Measurements from ENCODE around the gene SSTR1.

Gene SSTR1

GRCh38 chr14:38202444-38203191, 5.1 kb upstream of the SSTR1 start:
- Histone ChIP-seq H3K27me3 (replicated peaks in 2 of 5; ENCODE audit: control insufficient read depth in 4 of 5, insufficient read depth in 5 of 5, low read length in 4 of 5) (peaks cover 2 to 27% (median 12%) of the 10 kb centered on the region in 5 experiments), H3K36me3 (ENCODE audit: control insufficient read depth in 4 of 4, insufficient read depth in 4 of 4, low read length in 3 of 4) (no peaks in the 10 kb centered on the region), H3K9me3 (ENCODE audit: control extremely low read depth in 1 of 5, control insufficient read depth in 4 of 5, insufficient read depth in 2 of 5, low read depth in 1 of 5, low read length in 4 of 5) (peaks cover 2 to 6% (median 4%) of the 10 kb centered on the region in 5 experiments), H3K27ac (ENCODE audit: insufficient read depth in 1 of 2, low read depth in 1 of 2, low read length in 2 of 2, poor library complexity in 1 of 2, severe bottlenecking in 2 of 2) (no peak overlapping the region), H3K4me3 (ENCODE audit: control insufficient read depth in 1 of 7, extremely low read depth in 1 of 7, insufficient read depth in 4 of 7, low read depth in 2 of 7, low read length in 6 of 7) (no peak overlapping the region), H3K4me1 (ENCODE audit: control extremely low read depth in 1 of 4, control insufficient read depth in 4 of 4, insufficient read depth in 4 of 4, low read length in 3 of 4) (peaks cover 0 to 2% (median 0%) of the 10 kb centered on the region in 4 experiments)
- ChIA-PET CTCF (no interaction called here), POLR2A (no interaction called here)
- 66% methylated on average over 2 of the region's 5 CpGs for WGBS (ENCODE audit: insufficient coverage)
- DNase-seq, result no peak

GRCh38 chr14:38203929-38204718, 3.6 kb upstream of the SSTR1 start:
- Histone ChIP-seq H3K27ac (ENCODE audit: insufficient read depth in 1 of 2, low read depth in 1 of 2, low read length in 2 of 2, poor library complexity in 1 of 2, severe bottlenecking in 2 of 2) (no peak overlapping the region), H3K27me3 (replicated peaks in 2 of 5; ENCODE audit: control insufficient read depth in 4 of 5, insufficient read depth in 5 of 5, low read length in 4 of 5) (peaks cover 2 to 42% (median 23%) of the 10 kb centered on the region in 5 experiments), H3K4me1 (ENCODE audit: control extremely low read depth in 1 of 4, control insufficient read depth in 4 of 4, insufficient read depth in 4 of 4, low read length in 3 of 4) (peaks cover 0 to 18% (median 13%) of the 10 kb centered on the region in 4 experiments), H3K4me3 (ENCODE audit: control insufficient read depth in 1 of 7, extremely low read depth in 1 of 7, insufficient read depth in 4 of 7, low read depth in 2 of 7, low read length in 6 of 7) (no peak overlapping the region), H3K9me3 (ENCODE audit: control extremely low read depth in 1 of 5, control insufficient read depth in 4 of 5, insufficient read depth in 2 of 5, low read depth in 1 of 5, low read length in 4 of 5) (peaks cover 2 to 6% (median 4%) of the 10 kb centered on the region in 5 experiments), H3K36me3 (ENCODE audit: control insufficient read depth in 4 of 4, insufficient read depth in 4 of 4, low read length in 3 of 4) (no peaks in the 10 kb centered on the region)
- 64% methylated on average over 2 of the region's 2 CpGs for WGBS (ENCODE audit: insufficient coverage)
- ChIA-PET CTCF (interaction anchor here (1.3 kb wide), 1 partner anchor 51 kb away, joined by 3 read pairs; no protein-coding TSS in a partner anchor), POLR2A (no interaction called here)
- DNase-seq, result no peak

DNA sequence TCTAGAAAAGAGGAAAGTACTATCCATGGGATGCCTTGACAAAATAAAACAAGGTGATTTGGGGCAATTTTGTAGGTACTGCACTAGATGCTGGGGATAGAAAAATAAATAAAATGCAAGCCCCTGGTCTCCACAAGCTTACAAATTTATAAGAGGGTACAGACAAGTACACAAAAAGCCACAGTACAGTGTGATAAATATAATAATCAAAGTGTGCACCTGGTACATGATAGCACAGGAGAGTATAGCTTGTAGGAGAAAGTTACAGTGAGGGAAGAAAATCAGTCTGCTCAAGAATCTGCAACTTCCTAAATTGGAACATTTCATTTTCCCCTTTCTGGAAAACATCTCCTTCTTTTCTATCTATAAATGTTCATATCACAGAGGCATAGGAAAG, 3.0 kb upstream of the SSTR1 start:
- H3K27ac ChIP-seq (ENCODE audit: insufficient read depth in 1 of 2, low read depth in 1 of 2, low read length in 2 of 2, poor library complexity in 1 of 2, severe bottlenecking in 2 of 2), result no peak overlapping the region
- POLR2A ChIA-PET, result no interaction called here
- no peak overlapping the region for H3K4me3 ChIP-seq (ENCODE audit: control insufficient read depth in 1 of 7, extremely low read depth in 1 of 7, insufficient read depth in 4 of 7, low read depth in 2 of 7, low read length in 6 of 7)
- peaks cover 2 to 48% (median 27%) of the 10 kb centered on the region in 5 experiments for H3K27me3 ChIP-seq (replicated peaks in 2 of 5; ENCODE audit: control insufficient read depth in 4 of 5, insufficient read depth in 5 of 5, low read length in 4 of 5)
- DNase-seq, result no peak
- H3K9me3 ChIP-seq (ENCODE audit: control extremely low read depth in 1 of 5, control insufficient read depth in 4 of 5, insufficient read depth in 2 of 5, low read depth in 1 of 5, low read length in 4 of 5), result peaks cover 2 to 6% (median 4%) of the 10 kb centered on the region in 5 experiments
- CTCF ChIA-PET, result interaction anchor here (1.3 kb wide), 1 partner anchor 50 kb away, joined by 3 read pairs; no protein-coding TSS in a partner anchor
- H3K36me3 ChIP-seq (ENCODE audit: control insufficient read depth in 4 of 4, insufficient read depth in 4 of 4, low read length in 3 of 4), result no peaks in the 10 kb centered on the region
- H3K4me1 ChIP-seq (ENCODE audit: control extremely low read depth in 1 of 4, control insufficient read depth in 4 of 4, insufficient read depth in 4 of 4, low read length in 3 of 4), result peaks cover 0 to 23% (median 16%) of the 10 kb centered on the region in 4 experiments

DNA sequence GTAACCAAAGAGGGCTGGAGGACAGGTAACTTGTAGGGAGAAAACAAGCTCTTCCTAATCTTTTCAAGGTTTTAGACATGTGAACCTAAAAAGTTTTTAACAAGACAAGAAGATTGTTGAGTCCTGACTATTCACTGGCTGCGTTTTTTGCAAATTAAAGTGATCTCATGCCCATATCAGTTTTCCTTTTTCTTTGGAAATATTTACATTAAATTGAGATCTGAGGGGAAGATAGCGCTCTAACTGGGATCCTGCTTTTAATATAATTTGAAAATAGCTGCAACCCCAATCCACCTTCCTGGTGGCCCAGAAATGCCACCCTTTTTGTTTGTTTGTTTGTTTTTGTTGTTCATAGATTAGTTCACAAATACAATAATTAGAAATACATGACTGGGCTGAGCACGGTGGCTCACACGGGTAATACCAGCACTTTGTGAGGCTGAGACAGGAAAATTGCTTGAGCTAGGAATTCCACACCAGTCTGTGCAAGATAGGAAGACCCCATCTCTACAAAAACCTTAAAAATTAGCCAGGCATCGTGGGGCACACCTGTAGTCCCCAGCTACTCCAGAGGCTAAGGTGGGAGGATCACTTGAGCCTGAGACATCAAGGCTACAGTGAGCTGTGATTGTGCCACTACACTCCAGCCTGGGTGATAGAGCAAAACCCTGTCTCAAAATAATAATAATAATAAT, 2.4 kb upstream of the SSTR1 start:
- H3K36me3 ChIP-seq (ENCODE audit: control insufficient read depth in 4 of 4, insufficient read depth in 4 of 4, low read length in 3 of 4), result no peaks in the 10 kb centered on the region

DNA sequence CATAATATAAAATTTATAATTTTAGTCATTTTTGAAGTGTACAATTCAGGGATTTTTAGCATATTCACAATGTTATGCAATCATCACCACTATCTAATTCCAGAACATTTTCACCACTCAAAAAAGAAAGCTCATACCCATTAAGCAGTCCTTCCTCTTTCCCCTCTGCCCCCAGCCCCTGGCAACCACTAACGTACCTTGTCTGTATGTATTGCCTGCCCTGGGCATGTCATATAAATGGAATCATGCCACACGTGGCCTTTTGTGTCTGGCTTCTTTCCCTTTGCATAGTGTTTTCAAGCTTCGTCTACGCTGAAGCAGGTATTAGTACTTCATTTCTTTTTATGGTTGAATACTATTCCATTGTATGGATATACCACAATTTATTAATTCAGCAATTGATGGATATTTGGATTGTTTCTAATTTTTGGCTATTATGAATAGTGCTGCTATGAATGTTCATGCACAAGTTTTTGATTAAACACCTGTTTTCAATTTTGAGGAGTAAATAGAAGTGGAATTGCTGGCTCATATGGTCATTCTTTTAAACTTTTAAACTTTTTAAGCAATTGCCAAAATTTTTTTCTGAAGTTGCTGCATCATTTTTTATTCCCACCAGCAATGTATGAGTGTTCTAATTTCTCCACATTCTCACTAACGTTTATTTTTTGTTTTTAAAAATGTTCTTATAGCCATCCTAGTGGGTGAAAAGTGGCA, 1.6 kb upstream of the SSTR1 start:
- no peak overlapping the region for H3K4me3 ChIP-seq (ENCODE audit: control insufficient read depth in 1 of 7, extremely low read depth in 1 of 7, insufficient read depth in 4 of 7, low read depth in 2 of 7, low read length in 6 of 7)
- ChIA-PET CTCF (interaction anchor here (1.8 kb wide), 1 partner anchor 8 kb away, joined by 5 read pairs; no protein-coding TSS in a partner anchor), POLR2A (no interaction called here)
- WGBS (ENCODE audit: insufficient coverage), result 100% methylated on average over 2 of the region's 5 CpGs
- H3K36me3 ChIP-seq (ENCODE audit: control insufficient read depth in 4 of 4, insufficient read depth in 4 of 4, low read length in 3 of 4), result no peaks in the 10 kb centered on the region
- H3K27me3 ChIP-seq (replicated peaks in 2 of 5; ENCODE audit: control insufficient read depth in 4 of 5, insufficient read depth in 5 of 5, low read length in 4 of 5), result peaks cover 2 to 61% (median 39%) of the 10 kb centered on the region in 5 experiments
- no peak for DNase-seq
- H3K4me1 ChIP-seq (ENCODE audit: control extremely low read depth in 1 of 4, control insufficient read depth in 4 of 4, insufficient read depth in 4 of 4, low read length in 3 of 4), result peaks cover 0 to 33% (median 21%) of the 10 kb centered on the region in 4 experiments
- H3K27ac ChIP-seq (ENCODE audit: insufficient read depth in 1 of 2, low read depth in 1 of 2, low read length in 2 of 2, poor library complexity in 1 of 2, severe bottlenecking in 2 of 2), result no peak overlapping the region
- H3K9me3 ChIP-seq (ENCODE audit: control extremely low read depth in 1 of 5, control insufficient read depth in 4 of 5, insufficient read depth in 2 of 5, low read depth in 1 of 5, low read length in 4 of 5), result peaks cover 2 to 6% (median 4%) of the 10 kb centered on the region in 5 experiments

More for the DNA sequence above, 2.4 kb upstream of the SSTR1 start:
- Histone ChIP-seq H3K27me3 (replicated peaks in 2 of 5; ENCODE audit: control insufficient read depth in 4 of 5, insufficient read depth in 5 of 5, low read length in 4 of 5) (peaks cover 2 to 53% (median 32%) of the 10 kb centered on the region in 5 experiments), H3K4me1 (ENCODE audit: control extremely low read depth in 1 of 4, control insufficient read depth in 4 of 4, insufficient read depth in 4 of 4, low read length in 3 of 4) (peaks cover 0 to 29% (median 19%) of the 10 kb centered on the region in 4 experiments), H3K27ac (ENCODE audit: insufficient read depth in 1 of 2, low read depth in 1 of 2, low read length in 2 of 2, poor library complexity in 1 of 2, severe bottlenecking in 2 of 2) (no peak overlapping the region), H3K9me3 (ENCODE audit: control extremely low read depth in 1 of 5, control insufficient read depth in 4 of 5, insufficient read depth in 2 of 5, low read depth in 1 of 5, low read length in 4 of 5) (peaks cover 2 to 6% (median 4%) of the 10 kb centered on the region in 5 experiments), H3K4me3 (ENCODE audit: control insufficient read depth in 1 of 7, extremely low read depth in 1 of 7, insufficient read depth in 4 of 7, low read depth in 2 of 7, low read length in 6 of 7) (no peak overlapping the region)
- ChIA-PET POLR2A (no interaction called here), CTCF (interaction anchor here (1.3 kb wide), 1 partner anchor 50 kb away, joined by 3 read pairs; no protein-coding TSS in a partner anchor)
- DNase-seq, result no peak
- 100% methylated on average over 1 of the region's 5 CpGs for WGBS (ENCODE audit: insufficient coverage)

- H3K27me3 ChIP-seq (replicated peaks in 2 of 5; ENCODE audit: control insufficient read depth in 4 of 5, insufficient read depth in 5 of 5, low read length in 4 of 5), result peaks cover 2 to 68% (median 44%) of the 10 kb centered on the region in 5 experiments
- ChIA-PET CTCF (interaction anchor here (1.8 kb wide), 1 partner anchor 9 kb away, joined by 5 read pairs; no protein-coding TSS in a partner anchor), POLR2A (no interaction called here)
- H3K9me3 ChIP-seq (ENCODE audit: control extremely low read depth in 1 of 5, control insufficient read depth in 4 of 5, insufficient read depth in 2 of 5, low read depth in 1 of 5, low read length in 4 of 5), result peaks cover 2 to 6% (median 4%) of the 10 kb centered on the region in 5 experiments
- H3K27ac ChIP-seq (ENCODE audit: insufficient read depth in 1 of 2, low read depth in 1 of 2, low read length in 2 of 2, poor library complexity in 1 of 2, severe bottlenecking in 2 of 2), result no peak overlapping the region
- DNase-seq, result no peak
- no peaks in the 10 kb centered on the region for H3K36me3 ChIP-seq (ENCODE audit: control insufficient read depth in 4 of 4, insufficient read depth in 4 of 4, low read length in 3 of 4)
- H3K4me3 ChIP-seq (ENCODE audit: control insufficient read depth in 1 of 7, extremely low read depth in 1 of 7, insufficient read depth in 4 of 7, low read depth in 2 of 7, low read length in 6 of 7), result no peak overlapping the region
- 100% methylated on average over 1 of the region's 2 CpGs for WGBS (ENCODE audit: insufficient coverage)
- peaks cover 0 to 37% (median 22%) of the 10 kb centered on the region in 4 experiments for H3K4me1 ChIP-seq (ENCODE audit: control extremely low read depth in 1 of 4, control insufficient read depth in 4 of 4, insufficient read depth in 4 of 4, low read length in 3 of 4)
Observed at GRCh38 chr14:38206689-38207376, 871 bp upstream of the SSTR1 start.
